DOHH2 (cell line): Measurements from ENCODE around the gene SLC8A3.

Source experiments
- EZH2phosphoT487 ChIP-seq: fragments of 200-600 bp; sonication (generic); IDR thresholded peaks from 2 replicates; pipeline ENCODE4 v1.6.1; 2017; ENCODE audit warnings: borderline replicate concordance, mild to moderate bottlenecking, antibody characterized with exemption, low read length, moderate library complexity, mixed read lengths
- TF ChIP-seq, protein P1 (sequence below): fragments of 200-600 bp; sonication (generic); IDR thresholded peaks from one replicate; pipeline ENCODE4 v1.5.1; 2014; ENCODE audit warnings: antibody characterized with exemption, mild to moderate bottlenecking, low read depth, low read length; ENCODE audit not compliant: poor library complexity, severe bottlenecking

DNA sequence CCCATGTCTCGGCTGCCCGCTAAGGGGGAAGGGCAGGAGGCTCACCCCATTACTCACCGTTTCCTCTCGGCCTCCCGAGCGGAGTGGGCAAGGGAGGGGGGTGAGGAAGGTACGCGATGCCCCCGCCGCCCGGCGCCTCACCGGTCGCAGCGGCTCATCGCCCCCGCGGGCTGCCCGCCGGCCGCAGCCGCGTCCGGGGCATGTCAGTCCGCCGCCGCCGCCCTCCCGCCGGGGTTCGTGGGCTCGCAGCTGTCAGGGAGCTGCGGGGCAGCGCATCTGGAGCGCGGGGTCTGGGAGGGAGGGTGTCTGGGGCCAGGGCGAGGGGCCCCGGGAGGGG, 461 bp downstream of the SLC8A3 start:
- TF ChIP-seq, protein P1, sequence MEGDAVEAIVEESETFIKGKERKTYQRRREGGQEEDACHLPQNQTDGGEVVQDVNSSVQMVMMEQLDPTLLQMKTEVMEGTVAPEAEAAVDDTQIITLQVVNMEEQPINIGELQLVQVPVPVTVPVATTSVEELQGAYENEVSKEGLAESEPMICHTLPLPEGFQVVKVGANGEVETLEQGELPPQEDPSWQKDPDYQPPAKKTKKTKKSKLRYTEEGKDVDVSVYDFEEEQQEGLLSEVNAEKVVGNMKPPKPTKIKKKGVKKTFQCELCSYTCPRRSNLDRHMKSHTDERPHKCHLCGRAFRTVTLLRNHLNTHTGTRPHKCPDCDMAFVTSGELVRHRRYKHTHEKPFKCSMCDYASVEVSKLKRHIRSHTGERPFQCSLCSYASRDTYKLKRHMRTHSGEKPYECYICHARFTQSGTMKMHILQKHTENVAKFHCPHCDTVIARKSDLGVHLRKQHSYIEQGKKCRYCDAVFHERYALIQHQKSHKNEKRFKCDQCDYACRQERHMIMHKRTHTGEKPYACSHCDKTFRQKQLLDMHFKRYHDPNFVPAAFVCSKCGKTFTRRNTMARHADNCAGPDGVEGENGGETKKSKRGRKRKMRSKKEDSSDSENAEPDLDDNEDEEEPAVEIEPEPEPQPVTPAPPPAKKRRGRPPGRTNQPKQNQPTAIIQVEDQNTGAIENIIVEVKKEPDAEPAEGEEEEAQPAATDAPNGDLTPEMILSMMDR = no peak
- TF ChIP-seq EZH2phosphoT487 = no peak; the same call in 1 of the 2 replicates
